Measurements from ENCODE around the gene CFAP299.

Gene CFAP299

DNA sequence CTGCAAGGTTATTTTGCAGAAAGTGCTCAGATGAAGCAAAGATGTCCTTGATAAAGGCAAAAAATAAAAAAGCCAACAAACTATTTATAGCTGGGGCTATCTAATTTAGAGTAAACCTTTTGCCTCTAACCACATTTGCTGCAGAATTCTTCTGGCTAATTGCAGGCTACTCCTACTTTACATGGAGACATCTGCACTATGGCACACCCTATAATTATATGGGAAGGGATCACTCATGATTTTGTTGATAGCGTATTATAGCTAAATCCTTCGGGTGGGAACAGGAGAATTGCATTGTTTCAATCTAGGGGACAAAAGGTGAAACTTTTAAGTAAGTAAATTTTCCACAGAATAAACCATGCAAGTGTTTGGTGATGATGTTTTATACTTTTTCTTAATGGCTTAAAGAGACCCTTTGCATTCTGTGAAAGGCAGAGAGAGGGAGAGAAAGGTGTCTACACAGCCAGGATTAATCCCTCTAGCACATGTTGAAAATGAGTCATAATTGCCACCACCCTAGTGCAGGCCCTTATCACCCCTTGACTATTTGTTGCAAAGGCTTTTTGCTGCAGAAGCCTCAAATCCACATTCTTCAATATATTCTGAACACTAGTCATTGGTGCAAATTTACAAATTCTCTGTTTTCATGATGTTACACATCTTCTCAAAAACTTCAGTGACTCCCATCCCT is 473.7 kb downstream of the CFAP299 start:
- Histone ChIP-seq H3K4me2 (ENCODE audit: low read depth, low read length, poor library complexity, severe bottlenecking) (no peak overlapping the region), H4K20me1 (ENCODE audit: low read depth, low read length) (no peaks in the 10 kb centered on the region), H3K9me3 (ENCODE audit: insufficient read depth, low read length) (no peaks in the 10 kb centered on the region), H3K4me3 (ENCODE audit: insufficient read depth, low read length, poor library complexity, severe bottlenecking) (no peak overlapping the region), H3K36me3 (ENCODE audit: low read length) (no peaks in the 10 kb centered on the region), H2AFZ (ENCODE audit: low read depth, low read length, severe bottlenecking) (no peak overlapping the region), H3K9ac (ENCODE audit: low read length) (no peak overlapping the region), H3K27ac (ENCODE audit: low read depth, low read length) (no peak overlapping the region), H3K9me2 (replicated peaks; ENCODE audit: insufficient read depth, low read length) (no peaks in the 10 kb centered on the region), H3F3A (ENCODE audit: insufficient read depth) (no peaks in the 10 kb centered on the region), H3K79me2 (ENCODE audit: insufficient read depth, low read length) (no peaks in the 10 kb centered on the region), H3K27me3 (ENCODE audit: low read length) (no peaks in the 10 kb centered on the region)
- TF ChIP-seq, protein P1, sequence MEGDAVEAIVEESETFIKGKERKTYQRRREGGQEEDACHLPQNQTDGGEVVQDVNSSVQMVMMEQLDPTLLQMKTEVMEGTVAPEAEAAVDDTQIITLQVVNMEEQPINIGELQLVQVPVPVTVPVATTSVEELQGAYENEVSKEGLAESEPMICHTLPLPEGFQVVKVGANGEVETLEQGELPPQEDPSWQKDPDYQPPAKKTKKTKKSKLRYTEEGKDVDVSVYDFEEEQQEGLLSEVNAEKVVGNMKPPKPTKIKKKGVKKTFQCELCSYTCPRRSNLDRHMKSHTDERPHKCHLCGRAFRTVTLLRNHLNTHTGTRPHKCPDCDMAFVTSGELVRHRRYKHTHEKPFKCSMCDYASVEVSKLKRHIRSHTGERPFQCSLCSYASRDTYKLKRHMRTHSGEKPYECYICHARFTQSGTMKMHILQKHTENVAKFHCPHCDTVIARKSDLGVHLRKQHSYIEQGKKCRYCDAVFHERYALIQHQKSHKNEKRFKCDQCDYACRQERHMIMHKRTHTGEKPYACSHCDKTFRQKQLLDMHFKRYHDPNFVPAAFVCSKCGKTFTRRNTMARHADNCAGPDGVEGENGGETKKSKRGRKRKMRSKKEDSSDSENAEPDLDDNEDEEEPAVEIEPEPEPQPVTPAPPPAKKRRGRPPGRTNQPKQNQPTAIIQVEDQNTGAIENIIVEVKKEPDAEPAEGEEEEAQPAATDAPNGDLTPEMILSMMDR (IDR thresholded peaks at IDR 0.05; ENCODE audit: insufficient read depth, low read length, poor library complexity, severe bottlenecking), result no peak
- no peak for TF ChIP-seq EZH2phosphoT487 (conservative IDR thresholded peaks at IDR 0.05; ENCODE audit: low read length)

DNA sequence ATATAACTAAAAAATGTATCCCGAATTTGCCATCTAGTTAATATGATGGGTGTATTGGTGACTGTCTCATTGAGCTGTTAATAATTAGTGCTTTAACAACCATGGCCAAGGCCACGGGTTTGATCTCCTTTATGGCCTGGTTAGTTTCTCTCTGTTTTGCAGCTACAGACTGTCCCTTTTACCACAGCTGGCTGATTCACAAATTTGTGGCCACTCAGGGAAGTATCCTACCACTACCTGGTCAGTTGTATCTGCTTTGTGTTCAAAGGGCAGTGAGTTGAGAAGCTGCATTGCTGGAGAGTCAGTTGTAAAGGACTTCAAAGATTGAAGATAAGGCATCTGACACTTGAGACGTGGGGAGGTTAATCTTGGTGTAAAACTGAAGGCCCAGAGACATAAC is 475.9 kb downstream of the CFAP299 start:
- Histone ChIP-seq H2AFZ (ENCODE audit: low read depth, low read length, severe bottlenecking) (no peak overlapping the region), H3K27me3 (ENCODE audit: low read length) (no peaks in the 10 kb centered on the region), H3K9ac (ENCODE audit: low read length) (no peak overlapping the region), H4K20me1 (ENCODE audit: low read depth, low read length) (no peaks in the 10 kb centered on the region), H3K4me3 (ENCODE audit: insufficient read depth, low read length, poor library complexity, severe bottlenecking) (no peak overlapping the region), H3K36me3 (ENCODE audit: low read length) (no peaks in the 10 kb centered on the region), H3K27ac (ENCODE audit: low read depth, low read length) (no peak overlapping the region), H3K9me3 (ENCODE audit: insufficient read depth, low read length) (no peaks in the 10 kb centered on the region), H3K4me2 (ENCODE audit: low read depth, low read length, poor library complexity, severe bottlenecking) (no peak overlapping the region), H3K79me2 (ENCODE audit: insufficient read depth, low read length) (no peaks in the 10 kb centered on the region), H3K9me2 (replicated peaks; ENCODE audit: insufficient read depth, low read length) (no peaks in the 10 kb centered on the region), H3F3A (ENCODE audit: insufficient read depth) (no peaks in the 10 kb centered on the region)
- TF ChIP-seq EZH2phosphoT487 (conservative IDR thresholded peaks at IDR 0.05; ENCODE audit: low read length), result no peak
- TF ChIP-seq, protein P1 (IDR thresholded peaks at IDR 0.05; ENCODE audit: insufficient read depth, low read length, poor library complexity, severe bottlenecking), result no peak

- no peaks in the 10 kb centered on the region for H4K20me1 ChIP-seq (ENCODE audit: low read depth, low read length)
- no peaks in the 10 kb centered on the region for H3K9me3 ChIP-seq (ENCODE audit: insufficient read depth, low read length)
- no peak overlapping the region for H3K4me3 ChIP-seq (ENCODE audit: insufficient read depth, low read length, poor library complexity, severe bottlenecking)
- no peaks in the 10 kb centered on the region for H3K36me3 ChIP-seq (ENCODE audit: low read length)
- H3K4me2 ChIP-seq (ENCODE audit: low read depth, low read length, poor library complexity, severe bottlenecking), result no peak overlapping the region
- no peak overlapping the region for H2AFZ ChIP-seq (ENCODE audit: low read depth, low read length, severe bottlenecking)
- no peak overlapping the region for H3K27ac ChIP-seq (ENCODE audit: low read depth, low read length)
- TF ChIP-seq EZH2phosphoT487 (conservative IDR thresholded peaks at IDR 0.05; ENCODE audit: low read length), result no peak
- TF ChIP-seq, protein P1 (IDR thresholded peaks at IDR 0.05; ENCODE audit: insufficient read depth, low read length, poor library complexity, severe bottlenecking), result no peak
- H3K9me2 ChIP-seq (replicated peaks; ENCODE audit: insufficient read depth, low read length), result no peaks in the 10 kb centered on the region
- H3K79me2 ChIP-seq (ENCODE audit: insufficient read depth, low read length), result no peaks in the 10 kb centered on the region
- H3K9ac ChIP-seq (ENCODE audit: low read length), result no peak overlapping the region
- no peaks in the 10 kb centered on the region for H3K27me3 ChIP-seq (ENCODE audit: low read length)
- no peaks in the 10 kb centered on the region for H3F3A ChIP-seq (ENCODE audit: insufficient read depth)
These were observed 476.6 kb downstream of the CFAP299 start for GRCh38 chr4:80812145-80812544.
